A549 (cell line): ENCODE measurements around the gene SPPL2C.

ENCODE experiments used
- EP300 ChIP-seq, 2 experiments: fragments of >200 bp; sonication (Bioruptor Twin); formaldehyde crosslinking; IDR thresholded peaks; 2 replicates in 1 of 2; 3 replicates in 1 of 2; pipeline ENCODE4 v1.6.1; 2016 to 2017
- HDAC2 ChIP-seq: fragments of 200-600 bp; sonication (generic); IDR thresholded peaks from 2 replicates; pipeline ENCODE4 v1.6.1; 2016
- JUN ChIP-seq, 2 experiments: fragments of >200 bp; sonication (Bioruptor Twin); formaldehyde crosslinking; IDR thresholded peaks; 2 replicates in 1 of 2; 3 replicates in 1 of 2; pipeline ENCODE4 v1.6.1; 2016 to 2017
- KDM1A ChIP-seq: fragments of 200-600 bp; sonication (generic); IDR thresholded peaks from 2 replicates; pipeline ENCODE4 v1.6.1; 2016; ENCODE audit warnings: low read depth, mild to moderate bottlenecking
- MYC ChIP-seq: IDR thresholded peaks from 2 replicates; pipeline ENCODE4 v1.6.1; 2012; ENCODE audit warnings: mild to moderate bottlenecking, inconsistent platforms, low read length, improper control_type of control experiment, borderline replicate concordance
- POLR2A ChIP-seq: IDR thresholded peaks from 2 replicates; pipeline ENCODE4 v1.6.1; 2012; ENCODE audit warnings: mild to moderate bottlenecking, low read length
- RFX5 ChIP-seq: fragments of 450-650 bp; IDR thresholded peaks from 2 replicates; pipeline ENCODE4 v1.7.1; 2014; ENCODE audit warnings: antibody characterized with exemption, mild to moderate bottlenecking, moderate library complexity
- SREBF2 ChIP-seq: fragments of 450-650 bp; IDR thresholded peaks from 2 replicates; pipeline ENCODE4 v1.6.1; 2014; ENCODE audit warnings: mild to moderate bottlenecking, moderate library complexity
- TF ChIP-seq, protein P1 (sequence below): fragments of >200 bp; sonication (Bioruptor Twin); formaldehyde crosslinking; IDR thresholded peaks from 3 replicates; pipeline ENCODE4 v1.6.1; 2016
- TF ChIP-seq, protein P2 (sequence below): IDR thresholded peaks from 2 replicates; pipeline ENCODE4 v1.6.1; 2012
- TF ChIP-seq, protein P3 (sequence below): fragments of >200 bp; sonication (Bioruptor Twin); formaldehyde crosslinking; IDR thresholded peaks from 3 replicates; pipeline ENCODE4 v1.5.1; 2016
- TF ChIP-seq, protein P4 (sequence below): fragments of 150-350 bp; IDR thresholded peaks from 2 replicates; pipeline ENCODE4 v1.6.1; 2014; ENCODE audit warnings: low read depth, mild to moderate bottlenecking, low read length

DNA sequence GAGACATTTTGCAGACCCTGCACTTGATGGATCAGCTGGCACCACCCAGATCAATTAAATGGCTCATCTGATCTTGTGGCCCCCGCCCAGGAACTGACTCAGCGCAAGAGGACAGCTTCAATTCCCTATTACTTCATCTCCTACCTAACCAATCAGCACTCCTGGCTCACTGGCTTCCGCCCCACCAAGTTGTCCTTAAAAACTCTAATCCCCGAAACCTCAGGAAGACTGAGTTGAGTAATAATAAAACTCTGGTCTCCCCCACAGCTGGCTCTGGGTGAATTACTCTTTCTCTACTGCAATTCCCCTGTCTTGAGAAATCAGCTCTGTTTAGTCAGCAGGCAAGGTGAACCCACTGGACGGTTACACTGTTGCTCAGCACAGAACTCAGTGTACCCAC is 23.6 kb downstream of the SPPL2C start:
- TF ChIP-seq, protein P1, sequence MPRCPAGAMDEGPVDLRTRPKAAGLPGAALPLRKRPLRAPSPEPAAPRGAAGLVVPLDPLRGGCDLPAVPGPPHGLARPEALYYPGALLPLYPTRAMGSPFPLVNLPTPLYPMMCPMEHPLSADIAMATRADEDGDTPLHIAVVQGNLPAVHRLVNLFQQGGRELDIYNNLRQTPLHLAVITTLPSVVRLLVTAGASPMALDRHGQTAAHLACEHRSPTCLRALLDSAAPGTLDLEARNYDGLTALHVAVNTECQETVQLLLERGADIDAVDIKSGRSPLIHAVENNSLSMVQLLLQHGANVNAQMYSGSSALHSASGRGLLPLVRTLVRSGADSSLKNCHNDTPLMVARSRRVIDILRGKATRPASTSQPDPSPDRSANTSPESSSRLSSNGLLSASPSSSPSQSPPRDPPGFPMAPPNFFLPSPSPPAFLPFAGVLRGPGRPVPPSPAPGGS: no peak
- TF ChIP-seq, protein P2, sequence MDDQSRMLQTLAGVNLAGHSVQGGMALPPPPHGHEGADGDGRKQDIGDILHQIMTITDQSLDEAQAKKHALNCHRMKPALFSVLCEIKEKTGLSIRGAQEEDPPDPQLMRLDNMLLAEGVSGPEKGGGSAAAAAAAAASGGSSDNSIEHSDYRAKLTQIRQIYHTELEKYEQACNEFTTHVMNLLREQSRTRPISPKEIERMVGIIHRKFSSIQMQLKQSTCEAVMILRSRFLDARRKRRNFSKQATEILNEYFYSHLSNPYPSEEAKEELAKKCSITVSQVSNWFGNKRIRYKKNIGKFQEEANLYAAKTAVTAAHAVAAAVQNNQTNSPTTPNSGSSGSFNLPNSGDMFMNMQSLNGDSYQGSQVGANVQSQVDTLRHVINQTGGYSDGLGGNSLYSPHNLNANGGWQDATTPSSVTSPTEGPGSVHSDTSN: no peak
- TF ChIP-seq MYC (no peak), SREBF2 (no peak), EP300 (IDR thresholded peaks at IDR 0.05) (no peak), RFX5 (no peak), KDM1A (no peak), JUN (IDR thresholded peaks at IDR 0.05) (no peak), POLR2A (no peak), HDAC2 (no peak)
- TF ChIP-seq, protein P3, sequence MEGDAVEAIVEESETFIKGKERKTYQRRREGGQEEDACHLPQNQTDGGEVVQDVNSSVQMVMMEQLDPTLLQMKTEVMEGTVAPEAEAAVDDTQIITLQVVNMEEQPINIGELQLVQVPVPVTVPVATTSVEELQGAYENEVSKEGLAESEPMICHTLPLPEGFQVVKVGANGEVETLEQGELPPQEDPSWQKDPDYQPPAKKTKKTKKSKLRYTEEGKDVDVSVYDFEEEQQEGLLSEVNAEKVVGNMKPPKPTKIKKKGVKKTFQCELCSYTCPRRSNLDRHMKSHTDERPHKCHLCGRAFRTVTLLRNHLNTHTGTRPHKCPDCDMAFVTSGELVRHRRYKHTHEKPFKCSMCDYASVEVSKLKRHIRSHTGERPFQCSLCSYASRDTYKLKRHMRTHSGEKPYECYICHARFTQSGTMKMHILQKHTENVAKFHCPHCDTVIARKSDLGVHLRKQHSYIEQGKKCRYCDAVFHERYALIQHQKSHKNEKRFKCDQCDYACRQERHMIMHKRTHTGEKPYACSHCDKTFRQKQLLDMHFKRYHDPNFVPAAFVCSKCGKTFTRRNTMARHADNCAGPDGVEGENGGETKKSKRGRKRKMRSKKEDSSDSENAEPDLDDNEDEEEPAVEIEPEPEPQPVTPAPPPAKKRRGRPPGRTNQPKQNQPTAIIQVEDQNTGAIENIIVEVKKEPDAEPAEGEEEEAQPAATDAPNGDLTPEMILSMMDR: no peak
- TF ChIP-seq, protein P4, sequence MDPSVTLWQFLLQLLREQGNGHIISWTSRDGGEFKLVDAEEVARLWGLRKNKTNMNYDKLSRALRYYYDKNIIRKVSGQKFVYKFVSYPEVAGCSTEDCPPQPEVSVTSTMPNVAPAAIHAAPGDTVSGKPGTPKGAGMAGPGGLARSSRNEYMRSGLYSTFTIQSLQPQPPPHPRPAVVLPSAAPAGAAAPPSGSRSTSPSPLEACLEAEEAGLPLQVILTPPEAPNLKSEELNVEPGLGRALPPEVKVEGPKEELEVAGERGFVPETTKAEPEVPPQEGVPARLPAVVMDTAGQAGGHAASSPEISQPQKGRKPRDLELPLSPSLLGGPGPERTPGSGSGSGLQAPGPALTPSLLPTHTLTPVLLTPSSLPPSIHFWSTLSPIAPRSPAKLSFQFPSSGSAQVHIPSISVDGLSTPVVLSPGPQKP: no peak
